ENCODE measurements around the gene KCND3. TPM values are rescaled to one million over a fixed set of nuclear protein-coding genes. Genes with fewer than 3 reads are reported as not detected.

KCND3 gene
- total RNA-seq, 1 donor from 2014 or later: 0.81 TPM

DNA sequence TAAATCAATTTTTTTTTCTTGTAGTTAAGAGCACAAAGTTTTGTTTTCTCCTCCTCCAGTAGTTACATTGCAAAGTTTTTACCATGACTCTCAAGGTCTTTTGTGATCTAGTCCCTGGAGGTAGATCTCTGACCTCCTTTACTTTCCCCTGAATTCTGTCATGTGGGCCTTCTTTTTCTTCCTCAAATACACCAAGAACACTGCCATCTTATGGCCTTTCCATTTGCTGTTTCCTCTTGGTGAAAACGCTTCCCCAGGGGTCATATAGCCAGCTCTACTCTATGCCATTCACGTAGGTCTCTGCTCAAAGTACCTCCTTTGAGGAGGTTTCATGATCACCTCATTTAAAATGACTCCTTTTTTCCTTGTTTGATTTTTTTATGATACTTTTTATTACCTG, 231.1 kb downstream of the KCND3 start:
- TF ChIP-seq, protein P1, sequence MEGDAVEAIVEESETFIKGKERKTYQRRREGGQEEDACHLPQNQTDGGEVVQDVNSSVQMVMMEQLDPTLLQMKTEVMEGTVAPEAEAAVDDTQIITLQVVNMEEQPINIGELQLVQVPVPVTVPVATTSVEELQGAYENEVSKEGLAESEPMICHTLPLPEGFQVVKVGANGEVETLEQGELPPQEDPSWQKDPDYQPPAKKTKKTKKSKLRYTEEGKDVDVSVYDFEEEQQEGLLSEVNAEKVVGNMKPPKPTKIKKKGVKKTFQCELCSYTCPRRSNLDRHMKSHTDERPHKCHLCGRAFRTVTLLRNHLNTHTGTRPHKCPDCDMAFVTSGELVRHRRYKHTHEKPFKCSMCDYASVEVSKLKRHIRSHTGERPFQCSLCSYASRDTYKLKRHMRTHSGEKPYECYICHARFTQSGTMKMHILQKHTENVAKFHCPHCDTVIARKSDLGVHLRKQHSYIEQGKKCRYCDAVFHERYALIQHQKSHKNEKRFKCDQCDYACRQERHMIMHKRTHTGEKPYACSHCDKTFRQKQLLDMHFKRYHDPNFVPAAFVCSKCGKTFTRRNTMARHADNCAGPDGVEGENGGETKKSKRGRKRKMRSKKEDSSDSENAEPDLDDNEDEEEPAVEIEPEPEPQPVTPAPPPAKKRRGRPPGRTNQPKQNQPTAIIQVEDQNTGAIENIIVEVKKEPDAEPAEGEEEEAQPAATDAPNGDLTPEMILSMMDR (IDR thresholded peaks at IDR 0.05; ENCODE audit: unreplicated experiment): peak; percentile 18
- Mint-ChIP-seq H3K4me1 (ENCODE audit: low read depth) (peaks cover 9% of the 10 kb centered on the region), H3K27ac (no peak overlapping the region), H3K36me3 (ENCODE audit: insufficient read depth) (peaks cover 28% of the 10 kb centered on the region), H3K9me3 (ENCODE audit: low read depth) (no peaks in the 10 kb centered on the region), H3K4me3 (ENCODE audit: low read depth) (peak overlapping the region; percentile 1), H3K27me3 (no peaks in the 10 kb centered on the region)
- no peak for DNase-seq (ENCODE audit: low spot score, unreplicated experiment)

DNA sequence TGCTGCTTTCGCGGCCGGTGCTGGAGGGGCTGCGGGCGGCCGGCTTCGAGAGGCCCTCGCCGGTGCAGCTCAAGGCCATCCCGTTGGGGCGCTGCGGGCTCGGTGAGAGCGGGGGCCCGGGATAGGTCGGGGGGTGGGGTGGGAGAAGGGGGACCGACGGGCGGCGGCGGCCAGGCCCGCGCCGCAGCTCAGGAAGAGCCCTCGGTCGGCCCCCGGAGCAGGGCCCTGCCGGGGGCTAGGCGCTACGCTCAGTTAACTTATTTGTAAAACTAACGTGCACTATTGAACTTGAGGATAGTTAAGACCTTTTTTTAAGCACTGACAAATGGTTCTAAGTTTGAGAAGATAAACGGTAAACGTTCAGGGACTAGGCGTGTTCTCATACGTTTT, 233.3 kb downstream of the KCND3 start:
- Mint-ChIP-seq H3K36me3 (ENCODE audit: insufficient read depth) (peaks cover 16% of the 10 kb centered on the region), H3K27ac (peak overlapping the region; percentile 100), H3K9me3 (ENCODE audit: low read depth) (no peaks in the 10 kb centered on the region), H3K4me1 (ENCODE audit: low read depth) (peaks cover 8% of the 10 kb centered on the region), H3K27me3 (peaks cover 7% of the 10 kb centered on the region), H3K4me3 (ENCODE audit: low read depth) (peak overlapping the region; percentile 95)
- DNase-seq (ENCODE audit: low spot score, unreplicated experiment): no peak
- TF ChIP-seq, protein P1 (IDR thresholded peaks at IDR 0.05; ENCODE audit: unreplicated experiment): no peak

DNA sequence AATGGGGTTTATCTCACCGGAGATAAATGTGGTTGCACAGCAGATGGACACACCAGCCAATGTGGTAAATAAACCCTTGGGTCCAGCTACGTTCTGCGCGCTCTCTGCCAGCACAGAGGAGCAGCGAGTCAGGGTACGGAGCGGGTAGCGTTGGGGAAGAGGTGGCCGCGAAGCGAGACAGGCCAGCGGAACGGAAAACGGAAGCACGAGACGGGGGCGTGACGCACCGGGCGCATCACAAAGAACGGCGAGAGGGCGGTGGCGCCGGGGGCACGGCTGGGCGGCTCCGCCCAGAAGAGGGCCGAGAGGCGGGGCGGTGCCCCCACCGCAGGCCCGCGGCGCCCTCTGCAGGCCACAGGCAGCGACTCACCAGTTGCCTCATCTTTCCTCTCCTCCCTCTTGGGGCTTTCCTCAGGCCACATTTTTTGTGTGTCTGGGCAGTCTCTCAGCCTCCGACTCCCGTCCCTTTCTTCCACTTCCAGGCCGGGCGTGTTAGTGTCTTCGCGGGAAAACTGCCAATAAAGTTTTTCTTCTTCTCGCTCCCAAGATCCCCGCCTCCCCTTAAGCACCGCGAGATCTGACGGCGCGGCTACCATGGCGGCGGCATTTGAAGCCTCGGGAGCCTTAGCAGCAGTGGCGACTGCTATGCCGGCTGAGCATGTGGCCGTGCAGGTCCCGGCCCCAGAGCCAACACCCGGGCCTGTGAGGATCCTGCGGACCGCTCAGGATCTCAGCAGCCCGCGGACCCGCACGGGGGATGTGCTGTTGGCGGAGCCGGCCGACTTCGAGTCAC, 233.9 kb downstream of the KCND3 start, which contains the start of gene DDX20:
Gene DDX20 (plus strand): TSS at position 571 of the 793 bp plus-strand sequence. CDS start 24 bp downstream, at position 595.
- peak; percentile 80 for DNase-seq (ENCODE audit: low spot score, unreplicated experiment)
- H3K36me3 Mint-ChIP-seq (ENCODE audit: insufficient read depth): peaks cover 12% of the 10 kb centered on the region
- TF ChIP-seq, protein P1 (IDR thresholded peaks at IDR 0.05; ENCODE audit: unreplicated experiment): peak; percentile 87
- H3K9me3 Mint-ChIP-seq (ENCODE audit: low read depth): no peaks in the 10 kb centered on the region
- H3K27ac Mint-ChIP-seq: peak within 1 kb of the TSS; percentile 100
- peaks cover 12% of the 10 kb centered on the region for H3K27me3 Mint-ChIP-seq
- peaks cover 8% of the 10 kb centered on the region for H3K4me1 Mint-ChIP-seq (ENCODE audit: low read depth)
- H3K4me3 Mint-ChIP-seq (ENCODE audit: low read depth): peak within 1 kb of the TSS; percentile 95

DNA sequence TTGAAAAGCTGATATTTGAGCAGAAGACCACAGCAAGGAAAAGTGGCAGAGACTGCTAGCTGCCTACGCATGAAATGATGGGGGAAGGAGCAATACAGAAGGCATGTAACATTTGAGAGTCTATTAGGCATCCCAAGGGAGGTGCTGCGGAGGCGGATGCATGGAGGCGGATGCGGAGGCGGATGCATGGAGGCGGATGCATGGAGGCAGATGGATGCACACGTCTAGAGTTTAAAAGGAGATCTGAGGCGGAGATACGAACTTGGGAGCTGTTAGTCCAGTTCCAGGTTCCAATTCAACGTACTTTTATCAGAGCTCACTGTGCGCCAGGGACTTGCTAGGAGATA, 234.5 kb downstream of the KCND3 start:
- peak overlapping the region; percentile 98 for H3K27ac Mint-ChIP-seq
- peak overlapping the region; percentile 95 for H3K4me3 Mint-ChIP-seq (ENCODE audit: low read depth)
- peaks cover 8% of the 10 kb centered on the region for H3K4me1 Mint-ChIP-seq (ENCODE audit: low read depth)
- no peaks in the 10 kb centered on the region for H3K9me3 Mint-ChIP-seq (ENCODE audit: low read depth)
- TF ChIP-seq, protein P1 (IDR thresholded peaks at IDR 0.05; ENCODE audit: unreplicated experiment): no peak
- H3K27me3 Mint-ChIP-seq: peaks cover 13% of the 10 kb centered on the region
- H3K36me3 Mint-ChIP-seq (ENCODE audit: insufficient read depth): peaks cover 9% of the 10 kb centered on the region
- no peak for DNase-seq (ENCODE audit: low spot score, unreplicated experiment)

DNA sequence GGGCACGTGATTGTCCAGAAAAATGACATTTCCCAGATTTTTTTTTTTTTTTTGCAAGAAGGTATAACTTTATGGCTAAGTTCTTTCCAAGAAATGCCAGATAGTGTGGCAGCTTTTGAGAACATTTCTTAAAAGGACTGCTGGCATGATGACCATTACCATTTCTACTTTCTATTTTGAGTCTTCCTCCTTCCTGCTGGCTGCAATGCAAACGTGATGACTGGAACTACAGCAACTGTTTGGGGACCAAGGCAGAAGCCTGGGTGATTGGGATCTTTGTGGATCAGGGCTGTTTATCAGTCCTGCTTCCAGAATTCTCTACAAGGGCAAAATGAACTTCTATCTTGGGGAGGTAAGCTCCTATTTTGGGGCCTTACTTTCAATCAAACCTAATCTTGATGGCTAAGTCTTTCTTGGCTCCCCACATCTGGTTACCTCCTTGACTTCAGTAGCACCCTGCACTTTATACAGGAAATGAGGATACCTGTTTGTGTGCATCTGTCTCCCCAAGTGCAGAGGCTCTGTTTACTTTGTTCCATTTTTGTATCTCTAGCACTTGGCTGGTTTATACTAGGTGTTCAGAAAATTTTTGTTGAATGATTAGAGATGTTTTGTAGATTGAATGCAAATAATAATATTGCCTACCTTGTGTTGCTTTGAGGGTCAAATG, 237.4 kb downstream of the KCND3 start:
- Mint-ChIP-seq H3K4me1 (ENCODE audit: low read depth) (peaks cover 6% of the 10 kb centered on the region), H3K4me3 (ENCODE audit: low read depth) (no peak overlapping the region), H3K36me3 (ENCODE audit: insufficient read depth) (no peaks in the 10 kb centered on the region), H3K27me3 (peaks cover 13% of the 10 kb centered on the region), H3K27ac (no peak overlapping the region), H3K9me3 (ENCODE audit: low read depth) (peaks cover 3% of the 10 kb centered on the region)
- TF ChIP-seq, protein P1 (IDR thresholded peaks at IDR 0.05; ENCODE audit: unreplicated experiment): no peak
- DNase-seq (ENCODE audit: low spot score, unreplicated experiment): no peak

Data from progenitor cell of endocrine pancreas (in vitro differentiated cells).